ENCODE results near the gene DGKQ.
"Not testable (repeated sequence)": the region's sequence is repeated elsewhere in the genome, so short reads cannot be mapped to it uniquely, and the experiment has no call there.

DGKQ gene

DNA sequence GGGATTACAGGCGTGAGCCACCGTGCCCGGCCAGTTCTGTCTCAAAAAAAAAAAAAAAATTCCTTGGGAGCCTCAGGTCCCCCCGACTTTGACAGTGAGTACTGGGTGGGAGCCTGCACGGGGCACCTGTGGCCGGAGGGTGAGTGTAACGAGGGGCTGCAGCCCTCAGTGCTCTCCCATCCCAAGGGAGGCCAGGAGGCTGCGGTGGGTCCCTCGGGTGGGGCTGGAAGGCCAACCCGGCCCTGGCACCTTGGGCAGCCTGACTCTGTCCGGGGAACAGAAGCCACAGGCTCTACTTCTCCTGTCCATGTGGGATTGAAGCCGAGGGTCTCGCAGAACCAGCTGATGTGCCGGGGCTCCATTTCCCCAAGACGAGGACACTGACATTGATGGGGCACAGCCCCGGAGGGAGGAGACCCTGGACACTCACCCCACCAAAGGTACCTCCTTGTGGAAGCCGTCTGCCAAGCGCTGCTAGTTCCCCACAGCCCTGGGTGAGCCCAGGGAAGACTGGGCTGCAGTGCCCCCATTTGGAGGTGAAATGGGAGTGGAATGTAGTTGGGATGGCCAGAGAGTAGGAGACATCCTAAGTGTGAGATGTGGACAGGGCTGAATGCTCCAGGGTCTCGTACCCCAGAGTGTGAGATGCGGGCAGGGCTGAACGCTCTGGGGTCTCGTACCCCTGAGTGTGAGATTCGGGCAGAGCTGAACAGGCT is 22.1 kb upstream of the DGKQ start:
- no peak for DNase-seq

DNA sequence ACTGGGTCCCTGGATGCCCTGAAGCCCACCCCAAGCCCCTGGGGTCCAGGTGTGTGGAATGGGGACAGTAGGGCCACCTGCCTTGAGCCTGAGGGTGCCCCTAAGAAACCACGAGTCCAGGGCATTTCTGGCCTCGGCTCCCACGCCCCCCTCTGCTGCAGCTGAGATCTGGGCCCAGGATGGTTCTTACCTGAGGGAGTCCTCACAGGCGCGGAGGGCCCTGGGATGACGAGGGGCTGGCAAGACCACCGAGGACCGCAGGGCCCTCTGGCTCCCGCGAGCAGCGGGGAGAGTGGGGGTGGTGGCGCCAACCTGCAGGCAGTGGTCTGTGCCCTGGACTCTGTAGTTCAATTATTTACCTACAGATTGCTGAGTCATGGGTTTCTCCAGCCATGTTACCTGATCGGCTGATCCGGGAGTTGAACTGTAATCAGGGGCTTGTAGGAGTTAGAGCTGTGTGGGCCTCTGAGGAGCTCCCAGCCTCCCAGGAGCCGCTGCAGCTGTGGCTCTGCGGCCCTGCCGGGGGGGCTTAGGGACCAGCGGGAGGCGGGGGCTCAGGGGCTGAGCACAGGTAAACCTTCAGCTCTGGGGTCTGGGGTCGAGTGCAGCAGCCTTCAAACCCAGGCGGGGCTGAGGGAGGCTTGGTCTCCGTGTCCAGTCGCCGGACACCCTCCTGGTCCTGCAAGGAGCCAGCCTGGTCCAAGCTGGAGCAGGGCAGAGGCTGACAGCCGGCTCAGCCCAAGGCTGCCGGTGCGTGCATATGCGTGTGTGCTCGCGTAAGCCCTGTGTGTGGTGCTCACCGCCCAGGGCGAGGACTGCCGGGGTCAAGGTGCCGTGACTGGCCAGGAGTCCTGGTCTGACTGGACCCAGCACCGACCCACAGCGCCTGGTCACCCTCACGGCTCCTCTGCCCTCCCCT is 20.0 kb upstream of the DGKQ start, which contains the start of gene SLC26A1:
Gene SLC26A1 (minus strand): TSS at position 294 of the 919 bp plus-strand sequence. CDS start 1,701 bp downstream, outside the sequence.
- DNase-seq: no peak

DNA sequence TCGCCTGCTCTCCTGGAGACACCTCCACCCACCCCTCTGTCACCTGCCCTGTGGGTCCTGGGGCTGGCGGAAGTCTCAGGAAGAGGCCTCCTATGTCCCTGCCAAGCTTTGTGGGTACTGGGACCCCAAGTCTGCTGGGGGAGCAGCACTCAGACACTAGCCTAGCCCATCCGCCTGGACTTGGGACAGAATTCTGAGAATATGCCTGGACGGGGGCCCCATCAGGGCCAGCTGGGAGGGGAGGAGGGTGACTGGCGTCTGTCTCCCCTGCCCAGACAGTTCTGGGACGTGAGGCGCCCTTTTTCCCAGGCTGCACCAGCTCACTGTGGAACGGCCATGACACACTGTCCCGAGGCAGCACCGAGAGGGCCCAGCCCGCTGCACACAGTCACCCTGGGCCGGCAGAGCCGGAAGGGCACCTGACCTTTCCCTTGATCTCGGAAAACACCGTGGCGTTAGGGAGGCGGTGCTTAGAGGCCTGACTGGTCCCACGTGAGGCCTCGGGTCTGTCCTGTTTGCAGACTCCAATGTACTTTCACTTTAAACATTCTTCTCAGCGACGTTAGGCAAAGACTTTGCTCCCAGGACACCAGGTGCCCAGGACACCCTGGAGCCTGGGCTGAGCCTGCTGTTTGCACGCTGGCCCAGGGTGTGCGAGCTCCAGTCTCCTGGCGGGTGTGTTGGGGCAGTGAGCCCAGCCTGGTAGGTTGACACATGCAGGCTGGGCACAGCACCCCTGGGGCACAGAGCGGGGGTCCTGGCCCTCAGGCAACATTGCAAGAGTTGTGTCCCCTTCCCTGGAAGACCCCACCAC is 19.1 kb upstream of the DGKQ start:
- DNase-seq: no peak

DNA sequence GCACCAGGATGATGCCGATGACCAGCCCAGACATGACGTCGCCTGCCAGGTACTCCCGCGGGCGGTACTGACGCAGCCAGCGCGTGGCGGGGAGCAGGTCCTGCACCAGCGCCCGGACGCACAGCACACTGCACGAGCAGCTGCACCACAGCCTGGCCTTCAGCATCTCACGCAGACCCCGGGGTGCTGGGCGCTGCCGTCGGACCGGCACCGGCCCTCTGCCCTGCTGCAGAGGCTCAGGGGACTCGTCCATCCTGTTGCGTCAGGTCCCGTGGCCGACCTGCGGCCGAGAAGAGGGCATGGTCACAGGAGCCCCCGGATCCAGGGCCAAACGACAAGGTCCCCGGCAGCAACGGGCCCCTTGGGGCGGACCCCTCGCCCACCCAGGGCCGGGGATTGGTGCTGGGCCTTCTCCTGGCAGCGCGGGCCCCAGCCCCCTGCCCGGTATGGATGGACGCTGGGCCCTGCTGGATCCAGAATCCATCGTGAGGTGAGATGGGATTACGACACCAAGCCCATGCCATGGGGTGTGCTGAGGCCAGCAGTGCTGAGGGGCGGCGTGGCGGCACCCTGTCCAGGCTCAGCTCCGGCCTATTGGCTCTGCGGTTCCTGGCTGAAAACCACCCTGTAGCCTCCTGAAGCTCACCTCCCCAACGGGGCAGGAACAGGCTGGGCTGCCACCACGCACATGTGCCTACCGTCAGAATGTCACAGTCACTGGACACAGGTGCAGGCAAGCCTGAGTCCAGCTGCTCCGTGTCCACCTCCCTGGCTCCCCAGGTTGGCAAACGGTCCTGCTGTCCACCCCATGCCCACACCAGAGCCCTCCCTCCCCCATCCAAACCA is 18.3 kb upstream of the DGKQ start:
- DNase-seq: no peak

DNA sequence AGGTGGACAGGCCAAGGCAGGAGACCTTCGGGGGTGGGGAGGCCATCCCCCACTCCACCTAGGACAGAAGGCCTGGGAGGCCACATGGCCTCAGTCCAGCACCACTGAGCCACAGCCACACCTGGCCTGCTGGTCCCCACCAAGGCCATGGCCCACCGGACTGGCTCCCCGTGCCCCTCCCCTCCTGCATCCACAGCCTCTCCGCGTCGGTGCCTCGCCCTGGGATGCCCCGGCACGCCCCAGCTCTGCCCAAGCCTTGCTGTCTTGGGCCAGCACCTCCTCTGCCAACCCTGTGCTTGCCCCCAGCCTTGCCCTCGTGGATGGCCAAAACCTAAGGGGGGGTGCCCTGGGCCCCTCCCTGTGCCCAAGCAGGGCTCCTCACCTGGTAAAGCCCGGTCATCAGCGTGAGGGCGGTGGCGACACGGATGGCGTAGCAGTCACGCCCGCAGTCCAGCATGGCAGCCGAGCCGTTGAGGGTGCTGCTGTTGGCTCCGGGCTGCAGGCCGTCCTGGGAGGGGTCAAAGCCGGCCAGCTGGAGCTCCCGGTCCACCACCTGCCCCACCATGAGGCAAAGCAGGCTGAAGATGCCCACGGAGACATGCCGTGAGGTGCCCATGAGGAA is 17.5 kb upstream of the DGKQ start:
- no peak for DNase-seq

DNA sequence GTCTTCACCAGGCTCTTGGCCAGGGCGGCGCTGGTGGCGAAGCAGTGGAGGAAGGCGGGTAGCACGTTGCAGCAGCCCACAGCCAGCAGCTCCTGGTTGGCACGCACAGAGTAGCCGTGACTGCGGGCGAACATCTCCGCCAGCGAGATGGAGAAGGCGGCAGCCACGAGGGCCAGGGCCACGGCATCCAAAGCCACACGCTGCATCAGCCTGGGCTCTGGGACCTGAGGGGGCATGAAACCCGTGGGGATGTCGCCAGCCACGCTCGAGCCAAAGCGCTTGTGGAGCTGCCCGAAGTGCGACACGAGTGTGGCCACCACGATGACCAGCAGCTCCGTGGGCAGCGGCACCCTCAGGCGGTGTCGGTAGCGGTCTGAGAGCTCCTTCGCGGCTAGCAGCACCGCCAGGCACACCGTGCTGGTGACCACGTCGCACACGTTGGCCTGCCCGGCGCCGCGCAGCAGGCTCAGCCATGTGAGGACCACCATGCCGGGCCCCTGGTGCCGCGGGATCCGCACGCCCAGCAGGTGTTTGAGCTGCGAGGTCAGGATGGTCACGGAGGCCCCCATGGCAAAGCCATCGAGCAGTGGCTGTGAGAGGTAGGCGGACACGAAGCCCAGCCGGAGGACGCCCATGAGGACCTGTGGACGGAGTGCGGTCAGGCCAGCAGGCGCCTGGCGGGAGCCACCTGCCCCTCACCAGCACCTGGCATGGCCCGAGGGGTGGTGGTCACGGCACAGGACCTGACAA is 16.5 kb upstream of the DGKQ start:
- DNase-seq: no peak

DNA sequence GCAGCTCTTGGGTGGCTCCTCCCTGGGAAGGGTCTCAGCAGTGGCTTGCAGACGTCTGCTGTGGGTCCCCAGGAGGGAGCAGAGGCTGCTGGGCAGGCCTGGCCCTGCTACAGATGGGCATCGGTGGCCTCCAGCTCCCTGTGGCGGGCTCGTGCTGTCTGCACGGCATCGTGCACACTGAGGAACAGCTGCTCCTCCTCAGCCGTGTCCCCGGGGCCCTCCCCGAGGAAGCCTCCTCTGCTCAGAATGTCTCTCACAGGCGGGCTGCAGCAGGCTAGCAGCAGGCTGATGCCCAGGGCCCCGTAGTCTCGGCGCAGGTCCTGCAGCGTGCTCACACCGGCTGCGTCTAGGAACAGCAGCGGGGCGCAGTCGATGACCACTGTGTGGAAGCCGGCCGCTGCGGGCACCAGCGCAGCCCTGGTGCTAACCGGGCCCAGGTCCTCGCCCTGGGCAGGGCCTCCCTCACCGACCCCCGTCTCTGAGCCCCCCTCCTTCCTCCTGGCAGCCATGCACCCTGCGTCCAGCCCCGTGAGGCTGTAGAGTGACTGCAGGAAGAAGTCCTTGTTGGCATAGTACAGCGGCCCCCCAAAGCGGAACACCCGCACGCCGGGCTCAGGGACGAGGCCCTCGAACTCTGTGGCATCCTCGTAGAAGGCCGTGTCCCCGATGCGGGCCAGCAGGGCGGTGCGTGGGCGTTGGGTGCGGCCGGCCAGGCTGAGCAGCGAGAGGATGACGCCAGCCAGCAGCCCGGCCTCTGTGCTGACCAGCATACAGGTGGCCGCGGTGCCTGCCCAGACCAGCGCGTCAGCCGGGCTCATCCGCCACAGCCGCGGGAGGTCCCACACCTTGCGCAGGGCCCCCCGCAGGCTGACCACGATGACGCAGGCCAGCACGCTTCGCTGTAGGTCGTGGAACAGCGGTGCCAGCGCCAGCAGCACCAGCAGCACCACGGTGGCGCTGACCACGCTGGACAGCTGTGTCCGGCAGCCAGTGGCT is 15.7 kb upstream of the DGKQ start:
- no peak for DNase-seq

DNA sequence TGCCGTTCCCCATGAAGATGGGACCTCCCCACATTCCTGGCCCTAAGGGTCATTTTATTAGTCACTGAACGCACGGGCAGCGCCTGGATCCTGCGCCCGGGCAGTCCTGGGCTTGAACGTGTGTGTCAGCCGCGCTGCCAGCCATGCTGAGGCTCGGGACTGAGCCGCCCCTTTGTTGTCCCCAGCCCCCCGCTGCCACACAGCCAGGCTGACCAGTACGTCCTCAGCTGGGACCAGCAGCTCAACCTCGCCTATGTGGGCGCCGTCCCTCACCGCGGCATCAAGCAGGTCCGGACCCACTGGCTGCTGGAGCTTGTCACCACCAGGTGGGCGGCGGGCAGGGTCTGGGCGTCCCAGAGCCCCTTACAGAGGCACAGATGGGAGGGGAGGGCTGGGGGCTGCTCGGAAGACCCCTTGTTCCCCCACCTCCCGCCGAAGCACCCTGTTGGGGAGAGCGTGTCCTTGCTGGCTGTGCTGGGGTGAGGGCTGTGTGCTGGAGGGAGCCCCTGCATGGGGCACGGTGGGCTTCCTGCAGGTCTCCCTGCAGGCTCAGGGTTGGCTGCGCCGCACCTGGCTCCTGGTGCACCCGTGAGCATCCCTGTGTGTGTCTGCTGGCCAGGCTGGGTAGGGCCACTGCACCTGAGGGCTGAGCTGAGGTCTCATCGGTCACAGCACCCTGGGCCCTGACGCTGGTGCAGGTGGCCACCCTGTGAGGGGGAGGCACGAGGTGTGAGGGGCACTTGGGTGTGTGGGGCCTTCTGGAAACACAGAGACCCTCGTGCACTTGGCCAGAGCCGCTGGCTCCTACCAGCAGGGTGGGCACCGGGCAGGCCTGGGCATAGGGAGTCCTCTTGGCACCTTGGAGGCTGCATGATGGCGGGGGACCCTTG is 14.5 kb upstream of the DGKQ start:
- no peak for DNase-seq

DNA sequence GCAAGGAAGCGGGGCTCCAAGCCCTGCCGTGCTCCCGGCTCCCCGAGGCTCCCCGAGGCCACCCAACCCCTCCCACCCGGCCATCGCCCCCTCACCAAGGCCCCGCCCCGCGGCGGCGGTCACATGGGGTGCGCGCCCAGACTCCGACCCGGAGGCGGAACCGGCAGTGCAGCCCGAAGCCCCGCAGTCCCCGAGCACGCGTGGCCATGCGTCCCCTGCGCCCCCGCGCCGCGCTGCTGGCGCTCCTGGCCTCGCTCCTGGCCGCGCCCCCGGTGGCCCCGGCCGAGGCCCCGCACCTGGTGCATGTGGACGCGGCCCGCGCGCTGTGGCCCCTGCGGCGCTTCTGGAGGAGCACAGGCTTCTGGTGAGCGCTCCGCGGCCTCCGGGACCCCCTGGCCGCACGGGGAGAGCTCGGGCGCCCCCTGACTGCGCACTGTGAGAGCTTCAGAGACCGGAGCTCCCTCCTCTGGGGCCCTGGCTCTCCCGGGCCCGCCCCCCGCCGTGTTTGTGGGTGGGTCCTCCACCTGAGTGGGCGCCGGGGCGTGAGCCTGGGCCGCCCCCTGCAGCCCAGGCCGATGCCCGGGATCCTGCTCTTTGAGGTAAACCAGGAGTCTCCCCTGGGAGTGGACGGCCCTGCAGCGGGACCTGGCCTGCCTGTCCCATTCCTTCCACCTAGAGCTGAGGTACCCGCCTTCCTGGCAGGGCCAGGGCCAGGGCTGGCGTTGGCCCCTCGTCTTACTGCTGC is 13.7 kb upstream of the DGKQ start, which contains the start of gene IDUA:
Gene IDUA (plus strand): TSS at position 166 of the 745 bp plus-strand sequence. CDS start 41 bp downstream, at position 207.
- DNase-seq: no peak

DNA sequence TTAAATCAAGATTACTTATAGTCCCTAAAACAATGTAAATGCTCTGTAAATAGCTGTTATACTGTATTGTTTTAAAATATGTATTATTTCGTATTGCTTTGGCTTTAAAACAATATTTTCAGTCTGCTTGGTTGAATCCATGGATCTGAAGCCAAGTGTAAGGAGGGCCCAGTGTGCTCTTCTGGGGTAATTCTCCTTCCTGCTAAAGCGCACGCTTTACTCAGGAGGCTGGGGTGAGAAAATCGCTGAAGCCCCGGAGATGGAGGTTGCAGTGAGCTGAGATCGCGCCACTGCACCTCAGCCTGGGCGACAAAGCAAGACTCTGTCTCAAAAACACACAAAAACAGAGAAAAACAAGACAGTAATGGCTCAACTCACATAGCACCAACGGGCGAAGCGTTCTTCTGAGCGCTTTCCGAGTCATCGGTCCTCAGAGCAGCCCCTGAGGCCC is 13.1 kb upstream of the DGKQ start:
- DNase-seq: no peak

DNA sequence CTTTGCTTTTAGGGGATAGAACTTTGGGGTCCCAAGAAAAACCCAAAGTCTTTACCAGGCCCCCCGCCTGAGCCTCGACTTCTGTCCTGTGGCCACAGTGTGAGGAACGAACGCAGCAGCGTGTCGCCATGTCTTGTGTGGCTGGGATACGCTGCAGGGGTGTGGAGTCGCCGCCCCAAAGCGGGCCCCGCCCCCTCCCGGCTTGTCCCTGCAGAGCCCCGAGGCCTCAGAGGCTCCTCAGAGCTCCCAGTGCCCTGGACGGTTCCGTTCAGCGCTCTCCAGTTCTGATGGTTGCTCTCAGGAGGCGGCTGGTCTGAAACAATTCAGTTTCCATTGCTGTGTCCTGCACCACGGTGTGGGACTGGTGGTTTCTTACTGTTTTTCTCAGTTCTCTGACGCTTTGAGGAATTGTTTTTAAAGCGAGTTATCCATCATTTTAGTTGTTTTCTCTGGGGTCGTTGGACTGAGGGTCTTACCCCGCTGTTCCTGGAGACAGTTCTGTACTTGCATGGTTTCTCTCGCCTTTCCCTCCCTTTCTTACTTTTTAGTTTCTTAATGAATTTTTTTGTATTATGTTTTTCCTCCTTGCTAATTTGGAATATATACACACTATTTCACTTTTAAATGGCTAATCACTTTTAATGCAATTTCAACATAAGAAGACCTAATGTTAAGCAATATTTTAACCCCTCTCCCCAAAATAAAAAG is 11.9 kb upstream of the DGKQ start:
- DNase-seq: no peak

DNA sequence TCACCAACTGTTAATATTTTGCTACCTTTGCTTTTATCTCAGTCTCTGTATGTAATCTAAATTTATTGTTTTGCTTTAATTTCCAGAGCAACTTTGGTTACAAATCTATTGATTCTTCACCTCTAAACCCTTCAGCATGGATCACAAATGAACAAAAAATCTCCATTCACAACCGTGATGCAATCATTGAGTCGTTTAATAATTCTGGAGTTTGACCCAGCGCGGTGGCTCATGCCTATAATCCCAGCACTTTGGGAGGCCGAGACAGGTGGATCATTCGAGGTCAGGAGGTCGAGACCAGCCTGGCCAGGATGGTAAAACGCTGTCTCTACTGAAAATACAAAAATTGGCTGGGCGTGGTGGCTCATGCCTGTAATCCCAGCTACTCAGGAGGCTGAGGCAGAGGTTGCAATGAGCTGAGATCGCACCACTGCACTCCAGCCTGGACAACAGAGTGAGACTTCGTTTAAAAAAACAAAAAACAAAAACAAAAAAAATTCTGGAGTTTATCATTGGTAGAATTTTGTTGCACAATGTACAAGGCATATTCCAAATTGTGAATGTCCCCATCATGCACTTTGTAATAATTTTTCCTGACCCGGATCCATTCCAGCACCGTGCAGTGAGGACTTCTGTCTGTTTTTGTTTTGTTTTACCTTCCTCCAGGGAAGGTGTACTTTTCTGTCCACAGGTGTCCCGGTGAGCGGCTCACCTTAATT is 11.1 kb upstream of the DGKQ start:
- no peak for DNase-seq

DNA sequence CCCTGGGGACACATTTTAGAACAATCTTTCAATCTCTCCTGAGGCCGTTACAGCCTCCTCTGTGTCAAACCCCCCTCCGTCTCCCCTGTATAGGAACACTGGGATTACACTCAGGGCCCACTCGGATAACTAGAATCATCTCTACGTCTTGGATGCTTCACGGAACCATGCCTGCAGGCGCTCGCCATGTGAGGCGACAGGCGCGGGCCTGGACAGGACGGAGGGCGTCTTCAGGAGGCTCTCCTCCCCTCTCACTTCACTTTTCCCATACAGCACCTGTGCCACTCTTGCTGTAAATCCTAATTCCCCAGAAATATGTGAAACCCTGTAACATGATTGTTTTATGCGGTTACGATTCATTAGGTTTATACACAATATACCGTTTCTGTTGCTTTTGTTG is 9.4 kb upstream of the DGKQ start:
- no peak for DNase-seq

DNA sequence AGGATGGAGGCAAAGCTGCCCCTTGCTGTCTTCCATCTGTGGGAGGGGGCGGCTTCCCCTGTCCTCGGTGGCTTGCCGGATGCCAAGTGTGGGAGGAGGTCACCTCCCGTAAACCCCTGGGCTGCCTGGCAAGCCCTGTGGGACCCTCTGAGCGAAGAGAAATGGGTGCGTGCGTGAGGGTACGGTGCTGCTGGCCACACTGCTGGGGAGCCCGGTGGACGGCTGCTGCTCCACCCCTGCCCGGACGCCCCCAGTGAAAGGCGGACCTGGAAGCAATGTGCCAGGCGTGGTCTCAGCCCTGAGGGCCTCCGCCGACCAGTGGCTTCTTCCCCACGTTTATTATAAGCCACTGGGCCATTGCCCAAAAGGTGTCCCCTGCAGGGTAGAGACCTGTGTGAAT is 8.9 kb upstream of the DGKQ start:
- no peak for DNase-seq

DNA sequence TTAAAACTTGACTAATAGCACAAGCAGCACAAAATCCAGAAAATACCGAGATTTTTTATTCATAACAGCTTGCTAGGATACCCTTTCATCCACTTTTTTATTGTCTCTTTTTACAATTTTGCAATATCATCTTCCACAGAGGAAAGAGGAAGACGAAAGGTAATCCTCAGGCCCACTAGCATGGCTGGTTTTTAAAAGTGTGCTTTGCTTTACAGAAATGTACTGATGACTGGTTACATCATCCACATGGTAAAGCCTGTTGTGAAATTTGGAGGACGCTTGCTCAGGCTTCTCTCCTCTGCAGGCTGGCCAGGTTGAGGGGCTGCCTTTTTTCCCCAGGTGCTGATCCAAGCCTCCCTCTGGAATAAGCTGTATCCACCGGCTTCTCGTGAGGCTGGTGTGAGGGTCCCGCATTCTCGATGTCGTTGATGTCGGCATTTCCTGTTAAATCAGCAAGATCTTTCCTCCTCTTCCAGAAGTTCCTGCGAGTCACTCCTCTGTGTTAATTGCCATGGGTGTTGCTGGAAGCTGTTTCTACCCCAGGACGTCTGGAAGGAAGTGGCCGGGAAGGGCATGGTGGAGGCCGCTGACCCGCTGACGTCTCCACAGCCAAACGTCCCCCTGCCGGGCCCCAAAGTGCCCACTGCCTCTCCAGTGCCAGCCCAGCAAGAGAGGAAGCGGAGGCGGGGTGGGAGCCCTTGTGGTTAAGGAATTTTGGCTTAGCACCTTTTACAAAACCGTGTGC is 5.8 kb upstream of the DGKQ start:
- no peak for DNase-seq

DNA sequence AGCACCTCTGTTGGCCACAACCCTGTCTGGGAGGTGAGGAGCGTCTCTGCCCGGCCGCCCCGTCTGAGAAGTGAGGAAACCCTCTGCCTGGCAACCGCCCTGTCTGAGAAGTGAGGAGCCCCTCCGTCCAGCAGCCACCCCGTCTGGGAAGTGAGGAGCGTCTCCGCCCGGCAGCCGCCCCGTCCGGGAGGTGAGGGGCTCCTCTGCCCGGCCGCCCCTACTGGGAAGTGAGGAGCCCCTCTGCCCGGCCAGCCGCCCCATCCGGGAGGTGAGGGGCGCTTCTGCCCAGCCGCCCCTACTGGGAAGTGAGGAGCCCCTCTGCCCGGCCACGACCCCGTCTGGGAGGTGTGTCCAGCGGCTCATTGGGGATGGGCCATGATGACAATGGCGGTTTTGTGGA is 2.6 kb upstream of the DGKQ start:
- DNase-seq: not testable (repeated sequence)
